GDM1 (cell line): ENCODE data around the gene RGR.

Experiments used
- DNase-seq: peaks from one replicate; lab custom pipeline; 2025; lab: John Stamatoyannopoulos, UW

Gene RGR, protein sequence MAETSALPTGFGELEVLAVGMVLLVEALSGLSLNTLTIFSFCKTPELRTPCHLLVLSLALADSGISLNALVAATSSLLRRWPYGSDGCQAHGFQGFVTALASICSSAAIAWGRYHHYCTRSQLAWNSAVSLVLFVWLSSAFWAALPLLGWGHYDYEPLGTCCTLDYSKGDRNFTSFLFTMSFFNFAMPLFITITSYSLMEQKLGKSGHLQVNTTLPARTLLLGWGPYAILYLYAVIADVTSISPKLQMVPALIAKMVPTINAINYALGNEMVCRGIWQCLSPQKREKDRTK

DNA sequence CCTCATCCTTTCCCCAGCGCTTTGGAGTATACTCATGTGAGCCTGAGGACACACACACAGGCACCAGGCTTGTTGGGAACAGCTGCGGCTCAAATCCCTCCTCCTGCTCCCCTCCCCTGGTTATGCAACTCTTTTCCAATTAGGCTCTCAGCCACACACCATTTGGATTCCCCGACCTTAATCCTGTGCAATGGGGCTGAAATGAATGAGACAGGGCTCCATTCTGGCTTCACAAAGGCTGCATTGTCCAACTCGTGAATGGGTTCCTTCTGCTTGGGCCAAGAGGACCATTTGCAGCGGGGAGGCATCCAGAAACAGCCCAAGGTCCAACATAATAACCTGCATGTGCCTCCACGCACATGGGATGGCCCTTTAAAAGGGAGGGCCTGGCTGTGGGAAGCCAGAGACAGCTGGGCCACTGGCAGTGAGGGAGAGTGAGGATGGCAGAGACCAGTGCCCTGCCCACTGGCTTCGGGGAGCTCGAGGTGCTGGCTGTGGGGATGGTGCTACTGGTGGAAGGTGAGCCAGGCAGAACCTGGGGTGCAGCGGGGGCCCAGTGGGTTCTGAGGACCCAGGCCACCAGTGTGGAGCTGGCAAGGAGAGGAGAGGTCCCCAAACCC lies at the start of gene RGR:
Gene RGR, plus strand, starts transcription at position 403 of the 620 bp plus-strand sequence. Its CDS starts 38 bp downstream, at position 441.
- DNase-seq = no peak

DNA sequence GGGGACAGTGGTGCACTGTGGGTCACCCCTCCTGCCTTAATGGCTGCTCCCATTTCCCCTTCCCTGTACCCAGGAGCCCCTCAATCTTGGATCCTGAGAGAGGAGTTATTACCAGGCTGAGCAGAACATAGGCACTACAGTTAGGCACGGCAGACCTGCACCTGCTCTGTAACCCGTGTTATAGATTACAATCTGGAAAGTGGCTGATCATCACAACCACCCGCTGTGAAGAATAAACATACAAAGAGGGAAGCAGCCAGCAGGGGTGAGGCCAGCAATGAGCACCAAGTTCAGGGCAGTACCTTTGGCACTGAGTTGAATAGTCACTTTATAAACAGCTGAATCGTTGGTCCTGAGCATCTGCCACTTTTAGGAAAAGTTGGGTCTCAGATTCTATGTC lies 48.8 kb upstream of the RGR start:
- no peak for DNase-seq

DNA sequence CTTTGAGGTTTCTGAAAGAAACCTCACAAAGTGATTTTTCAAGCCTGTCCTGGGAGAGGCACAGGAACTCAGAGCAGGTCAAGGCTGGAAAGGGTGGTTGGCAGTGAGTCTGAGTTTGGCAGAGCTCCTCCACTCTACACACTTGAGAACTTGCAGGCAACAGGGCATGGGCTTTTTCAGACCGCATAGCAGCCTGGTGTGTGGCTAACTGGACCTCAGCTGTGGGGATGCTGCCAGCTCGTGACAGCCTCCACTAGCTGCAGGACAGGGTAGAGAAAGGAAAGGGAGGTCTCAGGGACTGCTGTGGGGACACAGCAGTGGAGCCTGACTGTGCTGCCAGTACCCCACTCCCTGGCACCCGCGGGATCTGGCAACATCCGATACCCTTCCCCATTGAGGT lies 47.9 kb upstream of the RGR start:
- no peak for DNase-seq

DNA sequence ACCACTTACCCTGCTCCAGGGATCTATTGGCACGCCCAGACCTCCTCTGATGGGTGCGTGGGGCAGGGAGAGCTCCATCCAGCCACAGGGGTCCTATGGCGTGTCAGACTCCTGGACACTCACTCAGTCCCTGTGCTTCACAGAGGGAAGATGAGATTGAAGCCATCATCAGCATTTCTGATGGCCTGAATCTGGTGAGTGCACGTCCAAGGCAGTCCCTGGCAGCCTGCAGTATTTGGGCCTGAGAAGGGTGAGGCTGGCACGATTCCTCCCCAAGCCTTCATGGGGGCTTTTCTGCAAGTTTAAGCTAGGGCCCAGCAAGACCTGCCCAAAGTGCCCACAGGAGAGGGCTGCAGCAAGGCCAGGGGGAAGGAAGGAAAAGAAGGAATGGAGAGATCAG lies 47.2 kb upstream of the RGR start:
- DNase-seq = no peak

DNA sequence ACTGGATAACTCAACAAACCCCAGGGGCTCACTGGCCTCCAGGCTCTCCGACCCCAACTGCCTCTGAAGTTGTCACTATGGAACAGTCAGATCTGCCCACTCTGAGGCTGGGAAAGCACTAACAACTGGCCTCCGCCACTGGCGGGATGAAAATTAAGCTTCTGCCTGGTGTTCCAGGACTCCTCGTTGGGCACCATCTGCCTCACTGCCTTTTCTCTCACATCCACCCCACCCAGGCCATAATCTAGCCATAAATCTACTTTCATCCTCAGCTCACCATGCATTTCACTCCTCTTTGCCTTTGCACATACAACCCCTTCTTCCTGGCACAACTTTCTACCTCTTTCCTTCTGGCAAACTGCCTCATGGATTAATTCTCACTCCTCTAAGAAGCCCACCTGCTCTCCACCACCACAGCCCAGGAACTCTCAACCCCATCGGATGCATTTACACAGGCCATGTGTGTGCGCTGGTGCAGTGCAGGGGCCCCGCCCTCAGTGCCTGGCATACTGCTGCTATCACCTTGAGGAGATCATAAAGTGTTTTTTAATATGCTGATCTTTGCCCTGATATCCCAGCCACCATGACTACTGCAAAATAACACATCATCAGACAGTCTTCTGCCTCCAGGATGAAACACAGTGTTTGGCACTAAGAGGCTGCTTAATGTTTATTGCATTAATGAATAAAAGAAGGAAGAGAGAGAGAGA lies 46.5 kb upstream of the RGR start:
- no peak for DNase-seq

DNA sequence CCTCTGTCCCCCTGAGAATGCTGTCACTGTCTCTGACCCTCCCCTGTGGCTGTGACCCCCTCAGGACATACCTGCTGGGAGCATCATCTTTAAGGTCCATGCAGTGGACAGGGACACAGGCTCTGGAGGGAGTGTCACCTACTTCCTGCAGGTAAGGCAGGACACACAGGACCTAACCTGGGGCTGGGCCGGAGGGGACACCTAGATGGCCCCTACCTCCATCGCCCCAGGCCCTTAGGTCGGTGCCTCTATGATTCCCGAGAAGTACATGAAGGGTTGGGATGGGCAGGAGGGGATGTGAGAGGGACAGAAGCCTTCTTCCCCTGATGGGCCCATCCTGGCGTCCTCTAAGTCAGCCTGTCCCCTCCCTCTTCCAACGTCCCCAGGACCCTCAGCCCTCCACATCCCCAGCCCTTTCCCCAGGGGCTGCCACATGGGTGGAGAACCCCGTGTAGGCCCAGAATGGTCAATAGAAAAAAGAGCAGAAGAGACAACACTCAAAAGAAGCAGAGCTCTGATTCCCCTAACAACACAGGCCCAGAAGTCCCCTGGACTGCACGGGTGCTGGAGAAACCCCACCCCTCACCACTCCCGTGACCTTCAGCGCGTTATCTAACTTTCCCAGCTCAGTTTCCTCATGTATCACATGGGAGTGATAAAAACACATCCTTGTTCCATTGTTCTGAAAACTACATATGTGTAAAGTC lies 44.2 kb upstream of the RGR start:
- no peak for DNase-seq

DNA sequence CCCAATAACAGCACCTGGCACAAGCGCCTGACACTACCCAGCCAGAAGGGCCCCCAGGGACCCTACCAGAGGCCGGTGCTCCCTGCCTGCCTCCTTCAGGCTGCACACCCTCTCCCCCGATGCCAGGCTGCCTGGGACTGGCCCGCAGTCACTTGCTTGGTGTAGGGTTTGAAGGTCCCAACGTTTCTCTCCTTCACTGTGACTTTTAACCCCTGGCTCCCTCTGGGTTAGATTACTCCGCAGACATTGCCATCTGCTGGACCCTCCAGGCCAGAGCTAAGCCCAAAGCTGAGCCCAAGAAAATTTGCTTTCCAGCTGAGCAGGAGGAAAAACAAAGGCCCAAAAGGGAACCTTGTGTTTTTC lies 43.6 kb upstream of the RGR start:
- no peak for DNase-seq

DNA sequence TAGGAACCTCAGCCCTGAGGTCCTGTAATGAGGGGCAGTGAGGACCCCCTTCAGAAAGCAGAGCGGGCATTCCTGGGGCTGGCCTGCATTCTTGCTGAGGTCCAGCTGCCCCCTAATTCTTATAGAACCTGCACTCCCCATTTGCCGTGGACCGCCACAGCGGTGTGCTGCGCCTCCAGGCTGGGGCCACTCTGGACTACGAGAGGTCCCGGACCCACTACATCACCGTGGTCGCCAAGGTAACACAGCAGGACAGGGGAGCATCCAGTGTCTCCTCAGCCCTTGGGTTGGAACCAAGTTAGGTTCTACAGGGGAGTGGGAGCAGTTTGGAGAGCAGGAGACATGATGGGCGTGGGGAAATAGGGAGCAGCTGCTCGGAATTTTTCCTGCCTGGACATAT lies 43.2 kb upstream of the RGR start:
- DNase-seq = no peak

DNA sequence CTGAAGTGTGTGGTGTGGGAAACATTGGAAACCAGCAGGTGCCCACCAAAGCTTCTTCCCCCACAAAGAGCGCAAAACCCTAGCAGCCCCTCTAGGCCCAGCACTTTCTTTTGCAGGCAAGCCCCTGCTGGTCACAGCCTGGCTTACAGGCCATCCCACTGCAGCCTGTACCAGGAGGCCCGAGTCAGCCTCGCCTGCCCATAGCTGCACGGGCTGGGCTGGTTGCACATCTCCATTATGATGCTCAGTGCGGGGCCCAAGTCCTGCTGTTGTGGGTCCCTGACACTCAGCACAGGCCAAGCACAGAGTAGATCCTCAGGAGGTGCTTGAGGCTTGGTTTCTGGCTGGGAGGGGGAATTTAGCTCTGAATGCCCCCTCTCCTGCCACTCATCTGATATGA lies 42.5 kb upstream of the RGR start:
- DNase-seq = no peak

DNA sequence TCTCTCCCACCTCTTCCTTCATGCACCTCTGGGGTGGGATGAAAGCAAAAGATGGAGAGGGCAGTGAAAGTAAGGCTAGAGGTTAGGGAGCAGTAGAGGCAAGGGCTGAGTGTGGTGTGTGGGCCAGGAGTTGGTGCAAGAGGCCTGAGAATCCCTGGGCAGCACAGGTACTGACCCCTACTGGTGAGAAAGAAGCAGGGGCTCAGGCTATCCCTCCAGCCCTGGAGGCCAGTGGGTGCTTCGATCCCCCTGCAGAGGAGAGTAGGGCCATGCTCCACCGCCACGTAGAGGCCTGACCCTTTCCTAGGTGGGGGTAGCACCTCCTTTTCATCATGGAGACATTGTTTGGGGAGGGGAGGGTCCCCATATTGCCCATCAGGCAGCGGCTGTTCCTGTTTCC lies 40.7 kb upstream of the RGR start:
- DNase-seq = no peak

DNA sequence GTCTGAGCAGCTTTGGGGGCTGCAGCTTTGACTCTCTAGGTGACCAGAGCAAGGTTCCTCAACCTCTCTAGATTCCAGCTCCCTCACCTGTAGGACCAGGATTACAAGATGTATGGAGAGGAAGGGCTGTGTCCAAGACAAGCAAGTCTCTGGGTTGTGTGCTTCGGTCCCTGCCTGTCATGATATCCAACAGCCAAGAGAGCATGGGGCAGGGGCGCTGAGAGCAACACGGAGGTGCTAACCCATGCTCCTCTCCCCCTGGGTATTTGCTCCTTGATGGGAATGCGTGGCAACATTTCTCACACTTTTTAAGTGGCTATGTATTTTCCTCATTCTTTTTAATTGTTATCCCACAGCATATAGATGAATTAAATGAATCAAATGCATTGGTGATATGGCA lies 40.2 kb upstream of the RGR start:
- no peak for DNase-seq

DNA sequence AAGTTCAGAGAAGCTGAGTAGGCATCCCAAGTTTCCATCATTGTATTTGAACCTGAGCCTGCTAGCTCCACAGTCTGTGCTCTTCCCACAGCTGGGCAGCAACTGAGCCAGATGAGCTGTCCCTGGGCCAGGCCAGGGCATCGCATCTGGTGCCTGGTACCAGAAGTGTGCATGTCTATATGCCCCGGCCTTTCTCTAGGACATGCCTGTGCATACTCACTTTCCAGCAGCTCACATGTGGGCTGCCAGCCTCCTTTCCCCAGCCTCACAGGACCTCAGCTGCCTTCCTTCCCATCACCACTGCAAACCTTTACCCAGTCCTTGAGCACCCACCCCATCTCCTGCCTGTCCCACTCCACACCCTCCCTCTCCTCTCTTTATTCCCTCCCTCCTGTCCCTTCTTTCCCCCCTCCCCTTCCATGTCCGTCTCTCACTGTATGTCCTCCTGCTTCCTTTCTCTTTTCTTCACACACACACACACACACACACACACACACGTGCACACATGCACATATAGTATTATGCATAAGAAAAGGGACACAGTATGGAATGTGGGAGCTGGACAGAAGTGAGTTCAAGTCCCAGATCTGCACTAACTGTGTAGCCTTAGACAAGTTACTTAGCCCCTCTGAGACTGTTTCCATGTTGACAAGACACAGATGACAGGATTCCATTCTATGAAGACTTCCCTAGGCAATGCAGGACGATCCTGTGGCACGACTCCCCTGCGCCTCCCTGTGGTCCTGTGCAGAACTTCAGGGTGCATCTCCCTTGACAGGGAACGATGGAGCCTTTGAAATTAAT lies 39.6 kb upstream of the RGR start:
- peak; percentile 46 for DNase-seq

DNA sequence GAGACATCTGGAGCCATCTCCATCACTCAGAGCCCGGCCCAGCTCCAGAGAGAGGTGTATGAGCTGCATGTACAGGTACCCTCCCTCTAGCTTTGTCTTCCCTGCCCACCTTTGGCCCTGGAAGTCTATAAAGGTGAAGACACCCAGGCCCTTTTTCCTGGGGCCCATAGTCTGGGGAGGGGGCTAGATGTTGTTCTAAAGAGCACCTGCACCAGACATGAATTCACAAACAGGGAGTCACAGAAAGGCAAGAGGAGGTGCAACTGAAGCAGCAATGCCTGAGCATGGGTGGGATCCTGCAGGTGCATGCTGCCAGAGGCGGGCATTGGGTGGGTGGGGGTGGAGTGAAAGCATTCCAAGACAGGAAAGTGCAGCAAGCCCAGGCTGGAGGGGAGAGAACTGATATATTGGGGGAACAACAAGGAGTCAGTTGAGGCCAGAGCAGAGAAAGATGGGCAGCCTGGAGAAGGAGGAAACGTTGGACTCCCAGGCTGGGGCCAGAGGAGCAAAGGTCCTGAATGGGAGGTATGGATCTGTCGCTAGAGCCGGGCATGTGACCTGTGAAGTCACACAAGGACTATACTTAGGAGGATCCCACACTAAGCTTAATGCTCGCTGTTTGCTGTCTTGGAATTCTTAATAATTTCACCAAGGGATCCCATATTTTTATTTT lies 38.9 kb upstream of the RGR start:
- no peak for DNase-seq

DNA sequence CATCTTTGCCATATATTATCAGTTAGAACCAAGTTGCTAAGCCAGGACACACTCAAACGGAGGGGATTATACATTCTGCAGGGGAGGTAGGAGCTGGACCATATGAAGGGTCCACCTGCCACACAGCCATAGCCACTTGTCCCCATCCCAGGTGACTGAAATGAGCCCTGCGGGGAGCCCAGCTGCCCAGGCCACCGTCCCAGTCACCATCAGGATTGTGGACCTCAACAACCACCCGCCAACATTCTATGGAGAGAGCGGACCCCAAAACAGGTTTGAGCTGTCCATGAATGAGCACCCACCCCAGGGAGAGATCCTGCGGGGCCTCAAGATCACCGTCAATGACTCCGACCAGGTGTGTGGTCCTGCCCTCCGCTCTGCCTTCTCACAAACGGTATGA lies 36.8 kb upstream of the RGR start:
- no peak for DNase-seq

DNA sequence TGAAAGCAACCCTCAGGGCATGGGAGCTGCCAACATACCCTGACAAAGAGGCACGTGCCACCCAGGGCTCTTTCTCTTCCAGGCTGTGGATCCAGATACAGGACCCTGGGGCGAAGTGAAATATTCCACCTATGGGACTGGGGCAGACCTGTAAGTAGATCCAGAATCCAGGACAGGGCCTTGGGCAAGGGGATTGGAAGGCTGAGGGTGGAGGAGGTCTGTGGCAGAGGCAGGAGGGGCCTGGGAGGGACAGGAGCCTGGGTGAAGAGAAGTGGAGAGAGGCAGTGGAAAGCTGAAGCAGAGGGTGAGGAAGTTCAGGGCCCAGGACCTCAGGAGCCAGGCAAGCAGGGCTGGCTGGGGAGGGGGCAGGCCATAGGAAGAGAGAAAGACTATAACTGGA lies 33.3 kb upstream of the RGR start:
- no peak for DNase-seq

DNA sequence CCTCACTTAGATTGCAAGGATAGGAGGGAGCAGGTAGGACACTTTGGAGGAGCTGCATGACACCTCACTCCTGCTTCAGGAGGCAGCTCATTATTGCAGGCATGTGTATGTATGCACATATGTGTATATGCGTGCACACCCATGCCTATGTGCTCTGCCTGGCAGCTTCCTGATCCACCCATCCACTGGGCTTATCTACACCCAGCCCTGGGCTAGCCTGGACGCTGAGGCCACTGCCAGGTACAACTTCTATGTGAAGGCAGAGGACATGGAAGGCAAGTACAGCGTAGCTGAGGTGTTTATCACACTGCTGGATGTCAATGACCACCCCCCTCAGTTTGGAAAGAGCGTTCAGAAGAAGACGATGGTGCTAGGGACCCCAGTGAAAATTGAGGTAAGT lies 32.8 kb upstream of the RGR start:
- no peak for DNase-seq

DNA sequence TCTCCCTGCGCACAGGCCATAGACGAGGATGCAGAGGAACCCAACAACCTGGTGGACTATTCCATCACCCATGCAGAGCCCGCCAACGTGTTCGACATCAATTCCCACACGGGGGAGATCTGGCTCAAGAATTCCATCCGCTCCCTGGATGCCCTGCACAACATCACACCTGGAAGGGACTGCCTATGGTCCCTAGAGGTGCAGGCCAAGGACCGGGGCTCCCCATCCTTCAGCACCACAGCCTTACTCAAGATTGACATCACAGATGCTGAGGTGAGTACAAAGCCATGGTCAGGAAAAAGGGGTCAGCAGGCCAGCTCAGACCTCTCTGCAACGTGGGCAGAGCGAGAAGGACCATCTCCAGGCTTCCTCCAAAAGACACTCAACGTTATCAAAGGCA lies 31.8 kb upstream of the RGR start:
- no peak for DNase-seq

DNA sequence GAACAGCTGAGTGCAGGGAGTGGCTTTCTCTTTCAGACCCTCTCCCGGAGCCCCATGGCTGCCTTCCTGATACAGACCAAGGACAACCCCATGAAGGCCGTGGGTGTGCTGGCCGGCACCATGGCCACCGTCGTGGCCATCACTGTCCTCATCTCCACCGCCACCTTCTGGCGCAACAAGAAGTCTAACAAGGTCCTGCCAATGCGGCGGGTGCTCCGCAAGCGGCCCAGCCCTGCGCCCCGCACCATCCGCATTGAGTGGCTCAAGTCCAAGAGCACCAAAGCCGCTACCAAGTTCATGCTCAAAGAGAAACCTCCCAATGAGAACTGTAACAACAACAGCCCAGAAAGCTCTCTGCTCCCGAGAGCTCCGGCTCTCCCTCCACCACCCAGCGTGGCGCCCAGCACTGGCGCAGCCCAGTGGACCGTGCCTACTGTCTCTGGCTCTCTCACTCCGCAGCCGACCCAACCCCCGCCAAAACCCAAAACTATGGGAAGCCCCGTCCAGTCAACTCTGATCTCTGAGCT lies 30.7 kb upstream of the RGR start:
- DNase-seq = no peak

DNA sequence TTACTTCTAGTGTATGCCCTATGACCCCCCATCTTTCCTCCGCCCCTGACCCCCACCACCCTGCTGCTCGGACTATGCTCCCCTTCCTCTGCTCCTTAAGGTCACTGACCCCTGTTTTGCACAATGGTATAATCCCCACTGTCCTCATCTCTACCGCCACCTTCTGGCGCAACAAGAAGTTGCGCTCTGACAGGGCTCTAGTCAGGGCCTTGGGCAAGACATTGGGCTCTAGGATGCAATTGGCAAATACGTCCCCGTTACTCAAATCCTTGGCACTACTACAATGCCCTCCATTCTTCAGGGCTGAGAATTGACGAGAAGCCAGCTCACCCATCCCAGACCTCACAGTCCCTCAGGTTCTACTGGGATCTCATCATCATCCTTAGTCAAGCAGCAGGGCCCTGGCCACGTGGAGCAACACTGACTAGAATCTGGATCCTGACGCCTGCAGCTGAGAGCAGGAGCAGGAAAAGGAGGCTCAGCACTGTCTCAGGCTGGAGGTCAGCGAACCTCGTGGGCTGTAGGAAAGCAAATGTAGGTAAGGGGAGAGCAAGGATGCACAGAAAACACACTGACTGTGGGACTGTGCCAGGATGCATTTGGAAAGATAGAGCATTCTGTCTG lies 30.1 kb upstream of the RGR start:
- no peak for DNase-seq

DNA sequence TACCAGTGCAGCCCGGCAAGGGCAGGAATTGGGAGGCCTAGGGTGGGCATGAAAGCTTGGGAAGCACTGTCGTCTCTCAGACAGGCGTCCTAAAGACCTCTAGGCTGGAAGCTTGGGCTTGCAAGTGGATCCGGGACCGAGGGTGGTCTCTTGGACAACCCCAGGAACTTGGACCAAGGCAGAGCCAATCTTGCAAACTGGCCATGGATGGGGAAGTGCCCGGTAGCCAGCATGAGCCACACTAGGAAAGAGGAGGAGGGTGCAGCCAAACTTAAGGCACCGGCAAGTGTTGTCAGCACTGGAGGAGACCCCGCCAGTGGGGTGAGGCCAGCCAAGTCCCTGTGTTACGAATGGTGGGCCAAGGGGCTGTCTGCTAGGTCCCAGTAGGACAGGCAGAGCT lies 28.0 kb upstream of the RGR start:
- DNase-seq = no peak

DNA sequence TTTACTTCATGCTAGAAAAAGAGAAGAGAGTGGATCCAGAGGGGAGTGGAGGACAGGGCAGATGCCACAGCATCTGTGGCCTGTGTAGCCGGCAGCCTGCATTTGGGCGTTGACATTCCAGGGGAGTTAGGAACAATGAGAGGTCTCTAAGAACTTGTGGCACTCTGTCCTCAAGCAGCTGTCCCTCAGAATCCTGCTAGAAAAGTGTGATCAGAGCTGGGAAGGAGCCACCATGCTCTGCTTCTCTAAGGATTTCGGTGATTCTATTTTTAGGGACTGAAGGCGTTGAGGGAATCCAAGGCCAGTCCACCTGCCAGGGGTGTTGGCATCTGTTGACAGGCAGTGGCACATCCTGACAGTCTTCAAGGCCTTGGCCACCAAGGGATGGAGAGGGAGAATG lies 27.1 kb upstream of the RGR start:
- DNase-seq = no peak
